SK-N-SH treated with all-trans-retinoic acid at 6 μM for 48 hours (cell line): Measurements from ENCODE around the gene COPS2.

ENCODE experiments used
- ATAC-seq: fragments of 200-7000 bp; cut with Tn5 transposase; 3 replicates; pipeline ENCODE4 v1.9.1; 2020; ENCODE audit warnings: mild to moderate bottlenecking, moderate library complexity
- ARNTL ChIP-seq: fragments of 450-650 bp; formaldehyde crosslinking; IDR thresholded peaks from 2 replicates; pipeline ENCODE4 v1.5.0; 2020; ENCODE audit warnings: low read depth, mild to moderate bottlenecking, moderate library complexity, borderline replicate concordance
- BACH2 ChIP-seq: fragments of 250-450 bp; sonication (Bioruptor Pico); IDR thresholded peaks from 2 replicates; pipeline ENCODE4 v1.9.0; 2021; ENCODE audit warnings: mild to moderate bottlenecking, borderline replicate concordance
- CSDC2 ChIP-seq: fragments of 250-450 bp; sonication (Bioruptor Pico); IDR thresholded peaks from 2 replicates; pipeline ENCODE4 v1.5.0; 2020; ENCODE audit warnings: mild to moderate bottlenecking, moderate library complexity
- ESRRG ChIP-seq: fragments of 250-450 bp; sonication (Bioruptor Pico); IDR thresholded peaks from 2 replicates; pipeline ENCODE4 v1.6.1; 2021; ENCODE audit warnings: mild to moderate bottlenecking
- GLIS3 ChIP-seq: fragments of 250-450 bp; sonication (Bioruptor Pico); IDR thresholded peaks from 2 replicates; pipeline ENCODE4 v1.5.0; 2020; ENCODE audit warnings: mild to moderate bottlenecking, moderate library complexity
- ISL1 ChIP-seq: fragments of 250-450 bp; sonication (Bioruptor Pico); IDR thresholded peaks from 2 replicates; pipeline ENCODE4 v2.1.2; 2022; ENCODE audit warnings: mild to moderate bottlenecking, moderate library complexity
- OSR1 ChIP-seq: fragments of 250-450 bp; sonication (Bioruptor Pico); IDR thresholded peaks from 2 replicates; pipeline ENCODE4 v1.8.0; 2022; ENCODE audit warnings: moderate library complexity, mild to moderate bottlenecking, inconsistent platforms
- RARB ChIP-seq: fragments of 250-450 bp; sonication (Bioruptor Pico); IDR thresholded peaks from 2 replicates; pipeline ENCODE4 v1.8.0; 2021; ENCODE audit warnings: mild to moderate bottlenecking, moderate library complexity
- SNAI2 ChIP-seq: fragments of 250-450 bp; sonication (Bioruptor Pico); IDR thresholded peaks from 2 replicates; pipeline ENCODE4 v1.5.0; 2020; ENCODE audit warnings: mild to moderate bottlenecking, moderate library complexity
- TCF4 ChIP-seq: fragments of 250-450 bp; sonication (Bioruptor Pico); IDR thresholded peaks from 2 replicates; pipeline ENCODE4 v1.8.0; 2021; ENCODE audit warnings: mild to moderate bottlenecking, moderate library complexity, borderline replicate concordance
- TOX ChIP-seq: fragments of 250-450 bp; sonication (Bioruptor Pico); IDR thresholded peaks from 2 replicates; pipeline ENCODE4 v1.8.0; 2021; ENCODE audit warnings: mild to moderate bottlenecking, moderate library complexity, borderline replicate concordance
- ZC3H10 ChIP-seq: fragments of 250-450 bp; sonication (Bioruptor Pico); IDR thresholded peaks from 2 replicates; pipeline ENCODE4 v1.5.1; 2021; ENCODE audit warnings: mild to moderate bottlenecking, moderate library complexity
- ZFP3 ChIP-seq: fragments of 250-450 bp; sonication (Bioruptor Pico); IDR thresholded peaks from 2 replicates; pipeline ENCODE4 v1.5.0; 2020; ENCODE audit warnings: mild to moderate bottlenecking, moderate library complexity
- ZFP30 ChIP-seq: fragments of 450-650 bp; formaldehyde crosslinking; IDR thresholded peaks from 2 replicates; pipeline ENCODE4 v1.5.0; 2022; ENCODE audit warnings: mild to moderate bottlenecking, moderate library complexity
- ZNF565 ChIP-seq: fragments of 450-650 bp; formaldehyde crosslinking; conservative IDR thresholded peaks from 2 replicates; pipeline ENCODE4 v1.5.0; 2020; ENCODE audit warnings: low read depth, mild to moderate bottlenecking, moderate library complexity
- ZNF70 ChIP-seq: fragments of 450-650 bp; formaldehyde crosslinking; IDR thresholded peaks from 2 replicates; pipeline ENCODE4 v1.5.0; 2020; ENCODE audit warnings: mild to moderate bottlenecking, moderate library complexity
- TF ChIP-seq, protein P1 (sequence below): fragments of 250-450 bp; sonication (Bioruptor Pico); IDR thresholded peaks from 2 replicates; pipeline ENCODE4 v1.5.0; 2020; ENCODE audit warnings: mild to moderate bottlenecking, moderate library complexity
- TF ChIP-seq, protein P2 (sequence below): fragments of 250-450 bp; sonication (Bioruptor Pico); IDR thresholded peaks from 2 replicates; pipeline ENCODE4 v1.5.1; 2020; ENCODE audit warnings: low read depth, mild to moderate bottlenecking, moderate library complexity
- TF ChIP-seq, protein P3 (sequence below): fragments of 250-450 bp; sonication (Bioruptor Pico); IDR thresholded peaks from 2 replicates; pipeline ENCODE4 v1.8.0; 2021; ENCODE audit warnings: low read depth, mild to moderate bottlenecking, moderate library complexity, borderline replicate concordance

COPS2 gene

DNA sequence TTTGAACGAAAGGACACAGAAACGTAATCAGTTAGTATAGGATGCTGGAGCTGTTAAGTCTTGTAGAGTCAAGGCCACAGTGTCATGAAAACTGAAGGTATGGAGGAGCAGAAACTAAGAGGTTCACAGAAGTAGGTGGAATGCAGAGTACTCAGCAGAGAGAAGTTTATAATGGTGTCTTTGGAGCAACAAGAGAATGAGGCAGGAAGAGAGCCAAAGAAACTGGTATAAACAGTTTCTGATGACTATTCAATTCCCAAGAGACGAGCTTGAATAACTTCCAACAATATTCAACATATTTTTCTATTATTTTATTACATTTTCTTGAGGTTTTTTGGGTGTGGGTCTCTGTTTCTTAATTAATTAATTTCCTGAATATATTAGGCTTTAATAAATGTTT is 44.3 kb upstream of the COPS2 start:
- ATAC-seq, result no peak

DNA sequence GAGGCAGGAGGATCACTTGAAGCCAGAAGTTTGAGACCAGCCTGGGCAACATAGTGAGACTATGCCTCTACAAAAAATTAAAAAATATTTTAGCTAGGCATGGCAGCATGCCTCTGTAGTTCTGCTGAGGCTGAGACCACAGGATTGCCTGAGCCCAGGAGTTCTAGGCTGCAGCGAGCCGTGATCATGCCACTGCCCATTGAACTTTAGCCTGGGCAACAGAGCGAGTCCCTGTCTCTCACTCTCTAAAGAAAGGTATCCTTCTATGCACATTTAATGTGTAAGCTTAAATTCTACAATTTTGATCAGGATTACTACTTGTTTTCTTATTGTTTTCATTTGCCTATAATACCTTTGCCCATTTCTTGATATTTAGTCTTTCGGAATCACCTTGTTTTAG is 41.5 kb upstream of the COPS2 start:
- no peak for ATAC-seq
- TF ChIP-seq CSDC2 (CRISPR knock-in tag) (no peak), ZC3H10 (CRISPR knock-in tag) (no peak), TOX (CRISPR knock-in tag) (no peak), ZFP30 (CRISPR knock-in tag) (no peak), ZNF565 (CRISPR knock-in tag) (no peak), ISL1 (CRISPR knock-in tag) (no peak), ZNF70 (no peak)
- TF ChIP-seq, protein P1, sequence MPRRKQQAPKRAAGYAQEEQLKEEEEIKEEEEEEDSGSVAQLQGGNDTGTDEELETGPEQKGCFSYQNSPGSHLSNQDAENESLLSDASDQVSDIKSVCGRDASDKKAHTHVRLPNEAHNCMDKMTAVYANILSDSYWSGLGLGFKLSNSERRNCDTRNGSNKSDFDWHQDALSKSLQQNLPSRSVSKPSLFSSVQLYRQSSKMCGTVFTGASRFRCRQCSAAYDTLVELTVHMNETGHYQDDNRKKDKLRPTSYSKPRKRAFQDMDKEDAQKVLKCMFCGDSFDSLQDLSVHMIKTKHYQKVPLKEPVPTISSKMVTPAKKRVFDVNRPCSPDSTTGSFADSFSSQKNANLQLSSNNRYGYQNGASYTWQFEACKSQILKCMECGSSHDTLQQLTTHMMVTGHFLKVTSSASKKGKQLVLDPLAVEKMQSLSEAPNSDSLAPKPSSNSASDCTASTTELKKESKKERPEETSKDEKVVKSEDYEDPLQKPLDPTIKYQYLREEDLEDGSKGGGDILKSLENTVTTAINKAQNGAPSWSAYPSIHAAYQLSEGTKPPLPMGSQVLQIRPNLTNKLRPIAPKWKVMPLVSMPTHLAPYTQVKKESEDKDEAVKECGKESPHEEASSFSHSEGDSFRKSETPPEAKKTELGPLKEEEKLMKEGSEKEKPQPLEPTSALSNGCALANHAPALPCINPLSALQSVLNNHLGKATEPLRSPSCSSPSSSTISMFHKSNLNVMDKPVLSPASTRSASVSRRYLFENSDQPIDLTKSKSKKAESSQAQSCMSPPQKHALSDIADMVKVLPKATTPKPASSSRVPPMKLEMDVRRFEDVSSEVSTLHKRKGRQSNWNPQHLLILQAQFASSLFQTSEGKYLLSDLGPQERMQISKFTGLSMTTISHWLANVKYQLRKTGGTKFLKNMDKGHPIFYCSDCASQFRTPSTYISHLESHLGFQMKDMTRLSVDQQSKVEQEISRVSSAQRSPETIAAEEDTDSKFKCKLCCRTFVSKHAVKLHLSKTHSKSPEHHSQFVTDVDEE (CRISPR knock-in tag), result no peak

More for the DNA sequence above, 44.3 kb upstream of the COPS2 start:
- no peak for TF ChIP-seq ISL1 (CRISPR knock-in tag)
- TF ChIP-seq BACH2 (CRISPR knock-in tag), result no peak
- TF ChIP-seq ZFP30 (CRISPR knock-in tag), result no peak
- no peak for TF ChIP-seq TCF4 (CRISPR knock-in tag)
- TF ChIP-seq CSDC2 (CRISPR knock-in tag), result no peak
- TF ChIP-seq, protein P1 (CRISPR knock-in tag), result no peak
- no peak for TF ChIP-seq SNAI2 (CRISPR knock-in tag)
- TF ChIP-seq, protein P2, sequence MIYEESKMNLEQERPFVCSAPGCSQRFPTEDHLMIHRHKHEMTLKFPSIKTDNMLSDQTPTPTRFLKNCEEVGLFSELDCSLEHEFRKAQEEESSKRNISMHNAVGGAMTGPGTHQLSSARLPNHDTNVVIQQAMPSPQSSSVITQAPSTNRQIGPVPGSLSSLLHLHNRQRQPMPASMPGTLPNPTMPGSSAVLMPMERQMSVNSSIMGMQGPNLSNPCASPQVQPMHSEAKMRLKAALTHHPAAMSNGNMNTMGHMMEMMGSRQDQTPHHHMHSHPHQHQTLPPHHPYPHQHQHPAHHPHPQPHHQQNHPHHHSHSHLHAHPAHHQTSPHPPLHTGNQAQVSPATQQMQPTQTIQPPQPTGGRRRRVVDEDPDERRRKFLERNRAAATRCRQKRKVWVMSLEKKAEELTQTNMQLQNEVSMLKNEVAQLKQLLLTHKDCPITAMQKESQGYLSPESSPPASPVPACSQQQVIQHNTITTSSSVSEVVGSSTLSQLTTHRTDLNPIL (CRISPR knock-in tag), result no peak
- no peak for TF ChIP-seq ESRRG

DNA sequence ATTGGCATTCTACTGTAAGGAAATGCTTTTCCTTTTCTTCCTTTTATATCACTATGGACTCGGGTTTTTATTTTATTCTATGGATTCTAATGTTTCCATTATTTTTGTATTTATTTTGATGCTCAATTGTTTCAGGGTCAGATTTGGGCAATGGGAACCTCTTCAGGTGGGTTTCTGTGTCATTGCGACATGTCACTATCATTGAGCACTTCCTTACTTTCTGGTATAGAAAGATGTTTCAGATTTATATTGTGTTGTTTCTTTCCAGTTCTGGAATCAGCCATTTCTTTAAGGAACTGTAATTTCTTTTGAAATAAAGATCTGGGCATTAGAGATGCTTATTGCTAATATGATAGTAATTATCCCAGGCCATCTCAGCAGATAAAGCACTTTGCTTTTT is 36.5 kb upstream of the COPS2 start:
- no peak for ATAC-seq
- TF ChIP-seq ARNTL (no peak), ZC3H10 (CRISPR knock-in tag) (no peak)

DNA sequence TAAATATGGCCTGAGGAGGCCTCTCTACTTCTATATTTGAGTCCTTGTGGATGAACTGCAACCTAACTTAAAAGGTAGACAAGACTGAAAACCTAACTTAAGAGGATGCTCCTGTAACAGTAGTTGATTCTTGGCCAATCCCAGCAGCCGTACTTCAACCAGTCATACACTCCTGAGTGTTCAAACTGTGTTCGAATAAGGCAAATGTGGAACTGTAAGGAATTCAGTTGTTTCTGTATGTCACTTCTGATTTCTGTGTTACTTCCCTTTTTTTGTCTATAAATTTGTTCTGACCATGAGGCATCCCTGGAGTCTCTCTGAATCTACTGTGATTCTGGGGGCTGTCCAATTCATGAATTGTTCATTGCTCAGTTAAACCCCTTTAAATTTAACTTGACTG is 35.2 kb upstream of the COPS2 start:
- TF ChIP-seq, protein P3, sequence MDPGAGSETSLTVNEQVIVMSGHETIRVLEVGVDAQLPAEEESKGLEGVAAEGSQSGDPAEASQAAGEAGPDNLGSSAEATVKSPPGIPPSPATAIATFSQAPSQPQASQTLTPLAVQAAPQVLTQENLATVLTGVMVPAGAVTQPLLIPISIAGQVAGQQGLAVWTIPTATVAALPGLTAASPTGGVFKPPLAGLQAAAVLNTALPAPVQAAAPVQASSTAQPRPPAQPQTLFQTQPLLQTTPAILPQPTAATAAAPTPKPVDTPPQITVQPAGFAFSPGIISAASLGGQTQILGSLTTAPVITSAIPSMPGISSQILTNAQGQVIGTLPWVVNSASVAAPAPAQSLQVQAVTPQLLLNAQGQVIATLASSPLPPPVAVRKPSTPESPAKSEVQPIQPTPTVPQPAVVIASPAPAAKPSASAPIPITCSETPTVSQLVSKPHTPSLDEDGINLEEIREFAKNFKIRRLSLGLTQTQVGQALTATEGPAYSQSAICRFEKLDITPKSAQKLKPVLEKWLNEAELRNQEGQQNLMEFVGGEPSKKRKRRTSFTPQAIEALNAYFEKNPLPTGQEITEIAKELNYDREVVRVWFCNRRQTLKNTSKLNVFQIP (CRISPR knock-in tag), result no peak
- TF ChIP-seq ARNTL (no peak), CSDC2 (CRISPR knock-in tag) (no peak), RARB (CRISPR knock-in tag) (no peak), GLIS3 (no peak), ESRRG (no peak), ZNF565 (CRISPR knock-in tag) (no peak), TOX (CRISPR knock-in tag) (no peak), OSR1 (CRISPR knock-in tag) (no peak)
- no peak for ATAC-seq

DNA sequence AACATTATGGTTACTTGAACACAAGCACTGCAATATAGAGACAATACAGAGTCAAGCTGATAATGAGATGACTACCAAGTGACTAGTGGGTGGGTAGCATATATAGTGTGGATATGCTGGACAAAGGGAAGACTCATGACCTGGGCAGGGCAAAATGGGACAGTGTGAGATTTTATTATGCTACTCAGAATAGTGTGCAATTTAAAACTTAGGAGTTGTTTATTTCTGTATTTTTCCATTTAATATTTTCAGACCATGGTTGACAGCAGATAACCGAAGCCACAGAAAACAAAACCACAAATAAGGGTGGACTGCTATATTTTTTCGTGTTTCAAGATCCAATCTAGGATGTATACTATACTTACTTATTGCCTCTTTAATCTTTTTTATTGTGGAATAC is 34.2 kb upstream of the COPS2 start:
- no peak for ATAC-seq
- TF ChIP-seq ZNF565 (CRISPR knock-in tag) (no peak), ZFP3 (CRISPR knock-in tag) (no peak), BACH2 (CRISPR knock-in tag) (no peak), SNAI2 (CRISPR knock-in tag) (no peak), TOX (CRISPR knock-in tag) (no peak), CSDC2 (CRISPR knock-in tag) (no peak)
- TF ChIP-seq, protein P2 (CRISPR knock-in tag), result no peak
- TF ChIP-seq, protein P3 (CRISPR knock-in tag), result no peak
- TF ChIP-seq, protein P1 (CRISPR knock-in tag), result no peak
